HUDEP-2 (cell line): ENCODE measurements around the gene TEX10.
"Not testable (repeated sequence)": the region's sequence is repeated elsewhere in the genome, so short reads cannot be mapped to it uniquely, and the experiment has no call there.

Experiments used
- DNase-seq, 76 experiments: peaks; one replicate each; lab custom pipeline; 2025; ENCODE audit not compliant: unreplicated experiment in 76 of 76; lab: John Stamatoyannopoulos, UW

The TEX10 gene

GRCh38 chr9:100352727-100353505 is at the start of gene TEX10:
Gene TEX10 (minus strand): TSS chr9:100352942. CDS start chr9:100349363, 3,579 bp downstream.
- DNase-seq: peak in 72 of 76 experiments; percentile 10 to 87 (median 75)

GRCh38 chr9:100401042-100401441 is 48.3 kb upstream of the TEX10 start:
- no peak for DNase-seq

- DNase-seq: no peak
These were observed 45.0 kb upstream of the TEX10 start for GRCh38 chr9:100397529-100398266.

- DNase-seq: no peak
These were observed 44.0 kb upstream of the TEX10 start for GRCh38 chr9:100396769-100397168.

GRCh38 chr9:100394816-100395215 is 42.1 kb upstream of the TEX10 start:
- DNase-seq: no peak

GRCh38 chr9:100394032-100394695 is 41.4 kb upstream of the TEX10 start:
- DNase-seq: no peak

GRCh38 chr9:100392989-100393388 is 40.2 kb upstream of the TEX10 start:
- not testable (repeated sequence) for DNase-seq

- no peak for DNase-seq
These were observed 27.1 kb upstream of the TEX10 start for GRCh38 chr9:100379862-100380261.

GRCh38 chr9:100377015-100377414 is 24.3 kb upstream of the TEX10 start:
- no peak for DNase-seq

GRCh38 chr9:100375658-100376057 is 22.9 kb upstream of the TEX10 start:
- no peak for DNase-seq

- DNase-seq: no peak
These were observed 19.9 kb upstream of the TEX10 start for GRCh38 chr9:100372648-100373047.

GRCh38 chr9:100370064-100370723 is 17.5 kb upstream of the TEX10 start:
- DNase-seq: no peak

GRCh38 chr9:100368672-100369071 is 15.9 kb upstream of the TEX10 start:
- no peak for DNase-seq

GRCh38 chr9:100366121-100366520 is 13.4 kb upstream of the TEX10 start:
- DNase-seq: no peak

- DNase-seq: no peak
These were observed 11.3 kb upstream of the TEX10 start for GRCh38 chr9:100364013-100364412.

GRCh38 chr9:100359057-100359456 is 6.3 kb upstream of the TEX10 start:
- no peak for DNase-seq

GRCh38 chr9:100357501-100357900 is 4.8 kb upstream of the TEX10 start:
- no peak for DNase-seq

- no peak for DNase-seq
These were observed 2.8 kb upstream of the TEX10 start for GRCh38 chr9:100355561-100355960.

GRCh38 chr9:100354121-100354800 is 1.5 kb upstream of the TEX10 start:
- no peak for DNase-seq

GRCh38 chr9:100352201-100352726 is 478 bp downstream of the TEX10 start:
- peak in 19 of 76 experiments; percentile 5 to 48 (median 22) for DNase-seq
